HL-60 (cell line): ENCODE data around the gene DUSP19.

ENCODE experiments used
- DNase-seq, 2 experiments: peaks; one replicate each; pipeline ENCODE4 v3.0.0-alpha.2; 2010 to 2020; ENCODE audit warnings: low read depth in 1 of 2, low spot score in 1 of 2
- H3K27ac ChIP-seq: fragments of 250-450 bp; sonication (Bioruptor Pico); replicated peaks from 2 replicates; pipeline ENCODE4 v1.5.1; 2020; ENCODE audit warnings: mild to moderate bottlenecking, moderate library complexity
- H3K27me3 ChIP-seq: fragments of 250-450 bp; sonication (Bioruptor Pico); 2 replicates; pipeline ENCODE4 v1.5.1; 2021; ENCODE audit warnings: mild to moderate bottlenecking, moderate library complexity; ENCODE audit not compliant: insufficient read depth, poor library complexity, severe bottlenecking
- H3K4me3 ChIP-seq: replicated peaks from 2 replicates; pipeline ENCODE4 v1.5.1; 2011; ENCODE audit warnings: mild to moderate bottlenecking, control low read depth, low read length; ENCODE audit not compliant: insufficient read depth
- GABPA ChIP-seq: IDR thresholded peaks from 2 replicates; pipeline ENCODE4 v1.6.1; 2012; ENCODE audit warnings: low read depth
- POLR2AphosphoS5 ChIP-seq: IDR thresholded peaks from 2 replicates; pipeline ENCODE4 v1.6.1; 2012; ENCODE audit warnings: low read depth
- SPI1 ChIP-seq: IDR thresholded peaks from 2 replicates; pipeline ENCODE4 v1.6.1; 2012; ENCODE audit warnings: low read depth, mild to moderate bottlenecking, borderline replicate concordance
- TF ChIP-seq, protein P1 (sequence below): IDR thresholded peaks from one replicate; pipeline ENCODE4 v1.5.1; 2011; ENCODE audit warnings: low read length, control low read depth, inconsistent platforms; ENCODE audit not compliant: insufficient read depth
- TF ChIP-seq, protein P2 (sequence below): IDR thresholded peaks from 2 replicates; pipeline ENCODE4 v1.6.1; 2012; ENCODE audit warnings: low read depth; ENCODE audit not compliant: insufficient replicate concordance

Gene DUSP19

DNA sequence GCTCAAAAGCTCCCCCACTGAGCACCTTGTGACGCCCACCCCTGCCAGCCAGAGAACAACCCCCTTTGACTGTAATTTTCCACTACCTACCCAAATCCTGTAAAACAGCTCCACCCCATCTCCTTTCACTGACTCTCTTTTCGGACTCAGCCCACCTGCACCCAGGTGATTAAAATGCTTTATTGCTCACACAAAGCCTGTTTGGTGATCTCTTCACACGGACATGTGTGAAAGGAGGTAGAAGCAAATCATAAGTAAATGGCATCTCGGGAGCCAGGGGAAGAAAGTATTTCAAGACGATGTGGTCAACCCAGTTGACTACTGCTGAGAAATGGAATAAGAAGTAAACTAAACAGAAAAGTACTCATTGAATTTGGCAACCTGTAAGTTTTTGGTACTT, 29.1 kb upstream of the DUSP19 start:
- TF ChIP-seq, protein P1, sequence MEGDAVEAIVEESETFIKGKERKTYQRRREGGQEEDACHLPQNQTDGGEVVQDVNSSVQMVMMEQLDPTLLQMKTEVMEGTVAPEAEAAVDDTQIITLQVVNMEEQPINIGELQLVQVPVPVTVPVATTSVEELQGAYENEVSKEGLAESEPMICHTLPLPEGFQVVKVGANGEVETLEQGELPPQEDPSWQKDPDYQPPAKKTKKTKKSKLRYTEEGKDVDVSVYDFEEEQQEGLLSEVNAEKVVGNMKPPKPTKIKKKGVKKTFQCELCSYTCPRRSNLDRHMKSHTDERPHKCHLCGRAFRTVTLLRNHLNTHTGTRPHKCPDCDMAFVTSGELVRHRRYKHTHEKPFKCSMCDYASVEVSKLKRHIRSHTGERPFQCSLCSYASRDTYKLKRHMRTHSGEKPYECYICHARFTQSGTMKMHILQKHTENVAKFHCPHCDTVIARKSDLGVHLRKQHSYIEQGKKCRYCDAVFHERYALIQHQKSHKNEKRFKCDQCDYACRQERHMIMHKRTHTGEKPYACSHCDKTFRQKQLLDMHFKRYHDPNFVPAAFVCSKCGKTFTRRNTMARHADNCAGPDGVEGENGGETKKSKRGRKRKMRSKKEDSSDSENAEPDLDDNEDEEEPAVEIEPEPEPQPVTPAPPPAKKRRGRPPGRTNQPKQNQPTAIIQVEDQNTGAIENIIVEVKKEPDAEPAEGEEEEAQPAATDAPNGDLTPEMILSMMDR, result no peak
- TF ChIP-seq POLR2AphosphoS5 (no peak), SPI1 (no peak), GABPA (no peak)
- TF ChIP-seq, protein P2, sequence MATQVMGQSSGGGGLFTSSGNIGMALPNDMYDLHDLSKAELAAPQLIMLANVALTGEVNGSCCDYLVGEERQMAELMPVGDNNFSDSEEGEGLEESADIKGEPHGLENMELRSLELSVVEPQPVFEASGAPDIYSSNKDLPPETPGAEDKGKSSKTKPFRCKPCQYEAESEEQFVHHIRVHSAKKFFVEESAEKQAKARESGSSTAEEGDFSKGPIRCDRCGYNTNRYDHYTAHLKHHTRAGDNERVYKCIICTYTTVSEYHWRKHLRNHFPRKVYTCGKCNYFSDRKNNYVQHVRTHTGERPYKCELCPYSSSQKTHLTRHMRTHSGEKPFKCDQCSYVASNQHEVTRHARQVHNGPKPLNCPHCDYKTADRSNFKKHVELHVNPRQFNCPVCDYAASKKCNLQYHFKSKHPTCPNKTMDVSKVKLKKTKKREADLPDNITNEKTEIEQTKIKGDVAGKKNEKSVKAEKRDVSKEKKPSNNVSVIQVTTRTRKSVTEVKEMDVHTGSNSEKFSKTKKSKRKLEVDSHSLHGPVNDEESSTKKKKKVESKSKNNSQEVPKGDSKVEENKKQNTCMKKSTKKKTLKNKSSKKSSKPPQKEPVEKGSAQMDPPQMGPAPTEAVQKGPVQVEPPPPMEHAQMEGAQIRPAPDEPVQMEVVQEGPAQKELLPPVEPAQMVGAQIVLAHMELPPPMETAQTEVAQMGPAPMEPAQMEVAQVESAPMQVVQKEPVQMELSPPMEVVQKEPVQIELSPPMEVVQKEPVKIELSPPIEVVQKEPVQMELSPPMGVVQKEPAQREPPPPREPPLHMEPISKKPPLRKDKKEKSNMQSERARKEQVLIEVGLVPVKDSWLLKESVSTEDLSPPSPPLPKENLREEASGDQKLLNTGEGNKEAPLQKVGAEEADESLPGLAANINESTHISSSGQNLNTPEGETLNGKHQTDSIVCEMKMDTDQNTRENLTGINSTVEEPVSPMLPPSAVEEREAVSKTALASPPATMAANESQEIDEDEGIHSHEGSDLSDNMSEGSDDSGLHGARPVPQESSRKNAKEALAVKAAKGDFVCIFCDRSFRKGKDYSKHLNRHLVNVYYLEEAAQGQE, result no peak
- DNase-seq, result no peak
- no peaks in the 10 kb centered on the region for H3K27me3 ChIP-seq
- H3K4me3 ChIP-seq, result no peak overlapping the region
- H3K27ac ChIP-seq, result no peak overlapping the region

DNA sequence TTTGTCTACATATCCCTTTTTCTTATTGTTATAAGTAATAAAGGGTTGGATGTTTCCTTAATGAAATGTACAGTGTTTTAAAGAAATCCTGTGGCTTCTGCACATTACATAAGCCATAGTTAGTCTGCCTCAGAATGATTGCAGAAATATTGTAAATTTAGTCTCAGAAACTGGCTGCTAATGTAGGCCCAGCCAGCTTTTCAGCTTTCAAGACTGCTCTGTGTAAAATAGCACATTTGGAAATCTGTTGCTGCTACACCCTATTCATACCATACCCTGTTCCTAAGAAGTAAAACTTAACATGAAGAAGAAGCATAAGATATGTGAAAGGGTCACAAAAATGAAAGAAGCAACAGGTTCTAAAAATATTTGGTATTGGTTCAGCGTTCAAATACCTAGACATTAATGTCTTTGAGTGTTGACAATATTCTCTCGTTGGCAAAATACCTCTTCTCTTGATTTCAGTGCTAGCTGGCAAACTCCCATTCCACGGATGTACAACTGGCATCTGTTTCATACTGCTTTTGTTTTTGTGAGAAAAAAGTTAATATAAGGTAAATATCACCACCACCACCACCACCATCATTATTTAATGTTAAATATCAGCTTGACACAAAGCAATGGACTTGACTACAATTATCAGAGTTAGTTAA, 21.1 kb upstream of the DUSP19 start:
- Histone ChIP-seq H3K27ac (no peak overlapping the region), H3K27me3 (no peaks in the 10 kb centered on the region), H3K4me3 (no peak overlapping the region)
- no peak for DNase-seq
- TF ChIP-seq POLR2AphosphoS5 (no peak), GABPA (no peak), SPI1 (no peak)
- TF ChIP-seq, protein P1, result no peak
- TF ChIP-seq, protein P2, result no peak

DNA sequence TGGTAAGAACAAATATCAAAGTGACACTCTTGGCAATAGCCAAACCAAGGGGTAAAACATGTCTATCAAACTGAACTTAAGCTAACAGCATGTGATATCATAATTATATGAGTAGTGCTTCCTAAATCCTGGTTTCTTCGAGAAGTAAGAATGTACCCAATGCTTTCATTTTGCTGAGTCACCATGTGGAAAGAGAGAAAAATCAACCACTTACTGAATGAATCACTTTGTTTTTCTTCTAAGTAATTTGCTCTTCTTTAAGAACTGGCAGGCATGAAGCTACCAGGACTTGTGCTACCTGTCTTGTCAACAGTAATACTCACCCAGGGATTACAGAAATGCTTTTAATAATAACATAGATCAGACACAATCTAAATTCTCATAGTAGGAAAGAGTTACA, 19.0 kb upstream of the DUSP19 start:
- H3K4me3 ChIP-seq, result no peak overlapping the region
- no peak for DNase-seq
- no peak for TF ChIP-seq GABPA
- TF ChIP-seq, protein P2, result no peak
- TF ChIP-seq SPI1, result no peak
- TF ChIP-seq, protein P1, result no peak
- no peak for TF ChIP-seq POLR2AphosphoS5
- H3K27ac ChIP-seq, result no peak overlapping the region
- no peaks in the 10 kb centered on the region for H3K27me3 ChIP-seq
